ENCODE data around the gene CADPS2.

Gene CADPS2

GRCh38 chr7:122689346-122690109 lies 196.7 kb downstream of the CADPS2 start:
- Histone ChIP-seq H2BK120ac (ENCODE audit: low read depth, low read length) (no peak overlapping the region), H3K27me3 (ENCODE audit: control insufficient read depth in 1 of 2, insufficient read depth in 1 of 2, low read length in 2 of 2) (no peaks in the 10 kb centered on the region), H3K4me1 (ENCODE audit: control insufficient read depth, insufficient read depth, low read depth, low read length) (peaks cover 1% of the 10 kb centered on the region), H3K14ac (ENCODE audit: low read length in 2 of 2) (no peak overlapping the region), H4K8ac (ENCODE audit: low read length) (no peak overlapping the region), H2AK5ac (ENCODE audit: low read length, severe bottlenecking) (no peak overlapping the region), H2AFZ (ENCODE audit: low read depth, low read length) (no peak overlapping the region), H3K23ac (ENCODE audit: low read length in 2 of 2) (no peak overlapping the region), H3K18ac (ENCODE audit: low read depth in 1 of 2, low read length in 2 of 2) (no peak overlapping the region), H3K9me3 (ENCODE audit: control insufficient read depth, low read length) (no peaks in the 10 kb centered on the region), H2BK12ac (ENCODE audit: low read length in 2 of 2) (no peak overlapping the region), H3K27ac (ENCODE audit: low read length, poor library complexity, severe bottlenecking) (no peak overlapping the region), H2BK15ac (ENCODE audit: low read depth, poor library complexity, severe bottlenecking) (no peak overlapping the region), H2BK5ac (ENCODE audit: low read depth, low read length, poor library complexity, severe bottlenecking) (no peak overlapping the region), H3K79me1 (replicated peaks; ENCODE audit: low read length, poor library complexity, severe bottlenecking) (no peaks in the 10 kb centered on the region), H3K4ac (ENCODE audit: low read depth in 1 of 2, low read length in 2 of 2) (no peak overlapping the region), H3K36me3 (ENCODE audit: control insufficient read depth in 1 of 2, insufficient read depth in 2 of 2, low read depth in 1 of 2, low read length in 2 of 2) (no peaks in the 10 kb centered on the region), H4K91ac (ENCODE audit: low read length) (no peak overlapping the region), H3K4me3 (ENCODE audit: insufficient read depth in 1 of 2, low read depth in 1 of 2, low read length in 2 of 2) (no peak overlapping the region), H3K9ac (ENCODE audit: low read length) (no peak overlapping the region), H3K4me2 (ENCODE audit: low read length, poor library complexity, severe bottlenecking) (no peak overlapping the region)
- WGBS = 90% methylated on average over 13 of the region's 13 CpGs
- DNase-seq = no peak

- Histone ChIP-seq H3K79me1 (replicated peaks; ENCODE audit: low read length, poor library complexity, severe bottlenecking) (no peaks in the 10 kb centered on the region), H3K9ac (ENCODE audit: low read length) (no peak overlapping the region), H2AK5ac (ENCODE audit: low read length, severe bottlenecking) (no peak overlapping the region), H2BK5ac (ENCODE audit: low read depth, low read length, poor library complexity, severe bottlenecking) (no peak overlapping the region), H3K27me3 (ENCODE audit: control insufficient read depth in 1 of 2, insufficient read depth in 1 of 2, low read length in 2 of 2) (no peaks in the 10 kb centered on the region), H2BK12ac (ENCODE audit: low read length in 2 of 2) (no peak overlapping the region), H3K23ac (ENCODE audit: low read length in 2 of 2) (no peak overlapping the region), H3K9me3 (ENCODE audit: control insufficient read depth, low read length) (no peaks in the 10 kb centered on the region), H3K18ac (ENCODE audit: low read depth in 1 of 2, low read length in 2 of 2) (no peak overlapping the region), H3K4me2 (ENCODE audit: low read length, poor library complexity, severe bottlenecking) (no peak overlapping the region), H2BK15ac (ENCODE audit: low read depth, poor library complexity, severe bottlenecking) (no peak overlapping the region), H3K4ac (ENCODE audit: low read depth in 1 of 2, low read length in 2 of 2) (no peak overlapping the region), H3K4me1 (ENCODE audit: control insufficient read depth, insufficient read depth, low read depth, low read length) (peaks cover 1% of the 10 kb centered on the region), H4K91ac (ENCODE audit: low read length) (no peak overlapping the region), H3K4me3 (ENCODE audit: insufficient read depth in 1 of 2, low read depth in 1 of 2, low read length in 2 of 2) (no peak overlapping the region), H3K27ac (ENCODE audit: low read length, poor library complexity, severe bottlenecking) (no peak overlapping the region), H3K14ac (ENCODE audit: low read length in 2 of 2) (no peak overlapping the region), H2AFZ (ENCODE audit: low read depth, low read length) (no peak overlapping the region), H2BK120ac (ENCODE audit: low read depth, low read length) (no peak overlapping the region), H3K36me3 (ENCODE audit: control insufficient read depth in 1 of 2, insufficient read depth in 2 of 2, low read depth in 1 of 2, low read length in 2 of 2) (no peaks in the 10 kb centered on the region), H4K8ac (ENCODE audit: low read length) (no peak overlapping the region)
- WGBS = 76% methylated on average over 4 of the region's 6 CpGs
- no peak for DNase-seq
These were observed 197.8 kb downstream of the CADPS2 start for GRCh38 chr7:122688400-122688998.

- no peak overlapping the region for H2AFZ ChIP-seq (ENCODE audit: low read depth, low read length)
These were observed 199.8 kb downstream of the CADPS2 start for GRCh38 chr7:122686360-122686878.

GRCh38 chr7:122684504-122684903 lies 201.8 kb downstream of the CADPS2 start:
- H2BK5ac ChIP-seq (ENCODE audit: low read depth, low read length, poor library complexity, severe bottlenecking) = no peak overlapping the region
- H3K4me2 ChIP-seq (ENCODE audit: low read length, poor library complexity, severe bottlenecking) = no peak overlapping the region
- no peak overlapping the region for H3K9ac ChIP-seq (ENCODE audit: low read length)
- H2AK5ac ChIP-seq (ENCODE audit: low read length, severe bottlenecking) = no peak overlapping the region
- WGBS = no CpG with 5 or more reads among the region's 2 CpGs
- H2AFZ ChIP-seq (ENCODE audit: low read depth, low read length) = no peak overlapping the region
- H4K91ac ChIP-seq (ENCODE audit: low read length) = no peak overlapping the region
- H3K4me3 ChIP-seq (ENCODE audit: insufficient read depth in 1 of 2, low read depth in 1 of 2, low read length in 2 of 2) = no peak overlapping the region
- no peak for DNase-seq
- H2BK120ac ChIP-seq (ENCODE audit: low read depth, low read length) = no peak overlapping the region
- no peaks in the 10 kb centered on the region for H3K36me3 ChIP-seq (ENCODE audit: control insufficient read depth in 1 of 2, insufficient read depth in 2 of 2, low read depth in 1 of 2, low read length in 2 of 2)
- H3K9me3 ChIP-seq (ENCODE audit: control insufficient read depth, low read length) = no peaks in the 10 kb centered on the region
- H3K14ac ChIP-seq (ENCODE audit: low read length in 2 of 2) = no peak overlapping the region
- no peak overlapping the region for H4K8ac ChIP-seq (ENCODE audit: low read length)
- H3K79me1 ChIP-seq (replicated peaks; ENCODE audit: low read length, poor library complexity, severe bottlenecking) = no peaks in the 10 kb centered on the region
- no peak overlapping the region for H2BK12ac ChIP-seq (ENCODE audit: low read length in 2 of 2)
- H3K4ac ChIP-seq (ENCODE audit: low read depth in 1 of 2, low read length in 2 of 2) = no peak overlapping the region
- H3K18ac ChIP-seq (ENCODE audit: low read depth in 1 of 2, low read length in 2 of 2) = no peak overlapping the region
- no peak overlapping the region for H2BK15ac ChIP-seq (ENCODE audit: low read depth, poor library complexity, severe bottlenecking)
- peaks cover 1% of the 10 kb centered on the region for H3K4me1 ChIP-seq (ENCODE audit: control insufficient read depth, insufficient read depth, low read depth, low read length)
- no peak overlapping the region for H3K23ac ChIP-seq (ENCODE audit: low read length in 2 of 2)
- H3K27ac ChIP-seq (ENCODE audit: low read length, poor library complexity, severe bottlenecking) = no peak overlapping the region
- H3K27me3 ChIP-seq (ENCODE audit: control insufficient read depth in 1 of 2, insufficient read depth in 1 of 2, low read length in 2 of 2) = no peaks in the 10 kb centered on the region

More at GRCh38 chr7:122686360-122686878, 199.8 kb downstream of the CADPS2 start:
- Histone ChIP-seq H3K27ac (ENCODE audit: low read length, poor library complexity, severe bottlenecking) (no peak overlapping the region), H3K23ac (ENCODE audit: low read length in 2 of 2) (no peak overlapping the region), H4K91ac (ENCODE audit: low read length) (no peak overlapping the region), H2BK120ac (ENCODE audit: low read depth, low read length) (no peak overlapping the region), H2AK5ac (ENCODE audit: low read length, severe bottlenecking) (no peak overlapping the region), H3K79me1 (replicated peaks; ENCODE audit: low read length, poor library complexity, severe bottlenecking) (no peaks in the 10 kb centered on the region), H3K9me3 (ENCODE audit: control insufficient read depth, low read length) (no peaks in the 10 kb centered on the region), H3K14ac (ENCODE audit: low read length in 2 of 2) (no peak overlapping the region), H2BK5ac (ENCODE audit: low read depth, low read length, poor library complexity, severe bottlenecking) (no peak overlapping the region), H3K4me2 (ENCODE audit: low read length, poor library complexity, severe bottlenecking) (no peak overlapping the region), H2BK15ac (ENCODE audit: low read depth, poor library complexity, severe bottlenecking) (no peak overlapping the region), H3K18ac (ENCODE audit: low read depth in 1 of 2, low read length in 2 of 2) (no peak overlapping the region), H4K8ac (ENCODE audit: low read length) (no peak overlapping the region), H3K4me3 (ENCODE audit: insufficient read depth in 1 of 2, low read depth in 1 of 2, low read length in 2 of 2) (no peak overlapping the region), H3K4me1 (ENCODE audit: control insufficient read depth, insufficient read depth, low read depth, low read length) (peaks cover 1% of the 10 kb centered on the region), H3K27me3 (ENCODE audit: control insufficient read depth in 1 of 2, insufficient read depth in 1 of 2, low read length in 2 of 2) (no peaks in the 10 kb centered on the region), H2BK12ac (ENCODE audit: low read length in 2 of 2) (no peak overlapping the region), H3K4ac (ENCODE audit: low read depth in 1 of 2, low read length in 2 of 2) (no peak overlapping the region), H3K36me3 (ENCODE audit: control insufficient read depth in 1 of 2, insufficient read depth in 2 of 2, low read depth in 1 of 2, low read length in 2 of 2) (no peaks in the 10 kb centered on the region), H3K9ac (ENCODE audit: low read length) (no peak overlapping the region)
- DNase-seq = no peak
- 85% methylated on average over 10 of the region's 10 CpGs for WGBS

All from mesenchymal stem cell (in vitro differentiated cells and primary cell).